Calu3 (cell line): ENCODE data around the gene MAEA. TPM values are rescaled to one million over a fixed set of nuclear protein-coding genes. Genes with fewer than 3 reads are reported as not detected.

ENCODE experiments used
- BruUV-seq: library from RNA; stranded (reverse); fragments of 400-500 nt; replicated peaks from 2 replicates; lab custom pipeline; 2021; lab: Mats Ljungman, UMichigan
- CTCF ChIA-PET: fragments of 300-600 bp; sonication (Branson Sonifier 250); formaldehyde crosslinking; loops from one replicate; lab custom pipeline; 2022; ENCODE audit warnings: antibody characterized with exemption; lab: Charles Lee
- DNase-seq: peaks from one replicate; pipeline ENCODE4 v3.0.0; 2022
- H3K27ac Mint-ChIP-seq: one replicate; pipeline ENCODE4 v1.8.0; 2022; ENCODE audit warnings: mixed read lengths; ENCODE audit not compliant: unreplicated experiment
- H3K27me3 Mint-ChIP-seq: one replicate; pipeline ENCODE4 v1.8.0; 2022; ENCODE audit warnings: mixed read lengths; ENCODE audit not compliant: unreplicated experiment
- H3K36me3 Mint-ChIP-seq: one replicate; pipeline ENCODE4 v1.8.0; 2022; ENCODE audit warnings: mild to moderate bottlenecking, moderate library complexity, mixed read lengths; ENCODE audit not compliant: insufficient read depth, unreplicated experiment
- H3K4me1 Mint-ChIP-seq: one replicate; pipeline ENCODE4 v1.8.0; 2022; ENCODE audit warnings: mild to moderate bottlenecking, low read depth, mixed read lengths; ENCODE audit not compliant: unreplicated experiment
- H3K4me3 Mint-ChIP-seq: one replicate; pipeline ENCODE4 v1.8.0; 2022; ENCODE audit warnings: mild to moderate bottlenecking, low read depth, moderate library complexity, mixed read lengths; ENCODE audit not compliant: unreplicated experiment
- H3K9me3 Mint-ChIP-seq: one replicate; pipeline ENCODE4 v1.8.0; 2022; ENCODE audit warnings: low read depth, mixed read lengths; ENCODE audit not compliant: unreplicated experiment
- CTCF ChIP-seq: fragments of 200-600 bp; IDR thresholded peaks from one replicate; pipeline ENCODE4 v1.8.0; 2022; ENCODE audit warnings: antibody characterized with exemption; ENCODE audit not compliant: unreplicated experiment
- intact Hi-C: fragments of 100-400 bp; cut with micrococcal nuclease; formaldehyde crosslinking; loops from one replicate; pipeline ENCODE4 v1.10.0; 2022; ENCODE audit not compliant: unreplicated experiment
- total RNA-seq: library from RNA; stranded (reverse); gene quantifications from 2 replicates; pipeline ENCODE4 v1.2.3, GENCODE V29; 2022

MAEA gene
- total RNA-seq, 1 experiment from 2014 or later: 59.0 TPM

DNA sequence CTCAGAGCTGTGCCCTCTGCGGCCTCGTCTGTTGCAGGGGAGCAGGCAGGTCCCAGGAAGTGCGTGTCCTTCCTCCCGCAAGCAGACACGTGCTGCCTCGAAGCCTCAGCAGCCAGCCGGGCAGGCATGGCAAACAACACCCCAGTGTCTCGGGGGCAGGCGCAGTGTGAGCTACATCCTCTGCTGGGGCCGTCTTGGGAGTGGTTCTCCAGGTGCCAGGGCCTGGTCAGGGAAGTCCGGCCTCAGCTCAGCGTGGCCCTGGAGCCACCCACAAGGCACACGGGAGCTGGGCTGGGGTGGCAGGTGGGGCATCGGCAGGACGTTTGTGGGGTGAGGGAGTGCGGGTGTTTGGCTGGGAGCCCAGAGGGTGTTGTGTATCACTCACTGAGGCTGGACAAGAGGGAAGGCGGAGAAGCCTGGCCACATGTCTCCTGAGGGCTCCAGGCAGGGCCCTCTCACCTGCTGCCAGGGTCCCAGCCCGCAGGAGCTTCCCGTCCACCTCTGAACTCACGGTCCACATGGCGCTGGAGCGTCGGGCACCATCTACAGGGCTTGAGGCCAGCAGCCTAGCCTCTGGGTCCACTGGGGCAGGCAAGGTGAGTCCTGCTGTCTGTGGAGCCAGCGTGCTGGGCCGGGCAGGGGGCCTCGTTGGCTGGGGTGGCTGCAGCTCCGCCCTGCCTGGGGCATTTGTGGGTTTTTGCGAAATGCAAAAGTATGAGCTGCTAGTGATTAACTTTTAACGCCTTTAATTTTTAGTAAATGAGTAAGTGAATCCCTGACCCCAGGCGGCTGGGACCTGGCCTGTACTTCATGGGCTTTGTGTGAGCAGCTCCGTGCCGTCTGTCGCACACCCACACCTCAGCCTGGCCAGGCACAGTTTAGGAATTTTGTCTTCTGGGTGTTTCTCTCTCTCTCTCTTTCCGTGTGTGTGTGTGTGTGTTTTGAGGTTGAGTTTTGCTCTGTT lies 40.0 kb downstream of the MAEA start:
- DNase-seq: peak; percentile 78
- intact Hi-C loops: no loop called here
- no peaks in the 10 kb centered on the region for H3K27me3 Mint-ChIP-seq
- peak overlapping the region; percentile 60 for H3K4me3 Mint-ChIP-seq
- BruUV-seq: no TSS peak
- peak overlapping the region; percentile 78 for H3K27ac Mint-ChIP-seq
- peaks cover 24% of the 10 kb centered on the region for H3K4me1 Mint-ChIP-seq
- CTCF ChIA-PET: interaction anchor here (0.6 to 1.1 kb wide), 4 partner anchors 17 to 1226 kb away, joined by 3 to 6 read pairs (median 4); partner anchors contain the start of gene UVSSA
- H3K36me3 Mint-ChIP-seq: peaks cover 50% of the 10 kb centered on the region
- TF ChIP-seq CTCF: no peak
- no peaks in the 10 kb centered on the region for H3K9me3 Mint-ChIP-seq

DNA sequence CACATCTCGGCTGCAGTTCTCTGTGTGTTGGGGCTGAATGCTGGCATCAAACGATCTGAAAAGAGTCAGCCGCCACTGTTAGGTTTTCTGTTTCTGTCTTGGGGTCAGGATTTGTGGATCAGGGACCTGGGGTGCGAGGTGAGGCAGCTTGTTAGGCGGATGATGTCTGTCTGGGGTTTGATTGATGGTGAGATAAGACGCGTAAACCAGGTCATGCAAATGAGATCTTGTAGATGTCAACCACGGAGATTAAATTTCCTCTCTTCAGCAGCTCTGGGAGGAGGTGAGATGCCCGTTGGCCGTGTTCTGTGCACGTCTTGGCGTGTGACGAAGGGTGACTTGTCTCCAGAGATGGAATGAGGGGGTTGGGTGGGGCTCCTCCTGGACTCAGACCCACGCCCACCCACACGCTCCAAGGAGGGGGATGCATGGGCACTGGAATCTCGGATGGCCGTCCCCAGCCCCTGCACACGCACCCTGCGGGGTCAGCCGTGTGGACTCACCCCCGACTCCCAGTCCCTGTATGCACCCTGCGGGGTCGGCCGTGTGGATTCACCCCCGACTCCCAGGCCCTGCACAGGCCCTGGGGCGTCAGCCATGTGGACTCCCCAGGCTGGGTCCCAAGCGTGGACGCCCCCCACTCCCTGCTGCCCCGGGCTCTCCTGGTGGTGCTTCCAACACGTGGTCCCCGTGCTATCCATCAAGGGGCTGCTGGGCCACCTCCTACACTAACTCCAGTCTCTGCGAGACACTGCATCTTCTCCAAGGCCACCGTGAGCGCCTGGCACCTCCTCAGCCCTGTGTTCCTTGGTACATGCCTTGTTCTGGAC lies 41.3 kb downstream of the MAEA start:
- no peak for TF ChIP-seq CTCF
- DNase-seq: no peak
- intact Hi-C loops: no loop called here
- no peaks in the 10 kb centered on the region for H3K27me3 Mint-ChIP-seq
- peak overlapping the region; percentile 78 for H3K27ac Mint-ChIP-seq
- H3K36me3 Mint-ChIP-seq: peaks cover 53% of the 10 kb centered on the region
- H3K4me1 Mint-ChIP-seq: peaks cover 24% of the 10 kb centered on the region
- H3K4me3 Mint-ChIP-seq: no peak overlapping the region
- H3K9me3 Mint-ChIP-seq: no peaks in the 10 kb centered on the region
- BruUV-seq: no TSS peak
- CTCF ChIA-PET: no interaction called here

- intact Hi-C loops: no loop called here
- DNase-seq: no peak
- no peaks in the 10 kb centered on the region for H3K27me3 Mint-ChIP-seq
- H3K27ac Mint-ChIP-seq: no peak overlapping the region
- no peaks in the 10 kb centered on the region for H3K9me3 Mint-ChIP-seq
- H3K4me3 Mint-ChIP-seq: no peak overlapping the region
- no TSS peak for BruUV-seq
- CTCF ChIA-PET: no interaction called here
- H3K4me1 Mint-ChIP-seq: peaks cover 25% of the 10 kb centered on the region
- TF ChIP-seq CTCF: no peak
- peaks cover 56% of the 10 kb centered on the region for H3K36me3 Mint-ChIP-seq
Measured at GRCh38 chr4:1331591-1332353, 42.1 kb downstream of the MAEA start.

DNA sequence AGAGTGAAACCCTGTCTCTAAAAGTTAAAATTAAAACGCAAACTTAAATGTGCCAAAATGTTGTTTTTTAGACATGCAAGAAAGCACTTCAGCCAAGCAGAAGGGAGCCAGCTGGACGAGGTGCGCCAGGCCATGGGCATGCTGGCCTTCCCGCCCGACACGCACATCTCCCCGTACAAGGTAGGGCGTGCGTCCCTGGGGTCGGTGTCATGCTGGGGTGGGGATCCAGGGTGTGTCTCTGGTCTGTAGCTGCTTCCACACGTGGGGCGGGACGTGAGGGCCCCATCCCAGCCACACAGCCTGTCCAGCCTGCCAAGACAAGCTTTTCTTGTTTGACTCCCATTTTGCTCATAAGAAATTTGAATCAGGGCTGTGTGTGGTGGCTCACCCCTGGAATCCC lies 43.0 kb downstream of the MAEA start:
- Mint-ChIP-seq H3K4me3 (no peak overlapping the region), H3K9me3 (no peaks in the 10 kb centered on the region), H3K27ac (no peak overlapping the region), H3K36me3 (peaks cover 60% of the 10 kb centered on the region), H3K4me1 (peaks cover 34% of the 10 kb centered on the region), H3K27me3 (no peaks in the 10 kb centered on the region)
- intact Hi-C loops: no loop called here
- TF ChIP-seq CTCF: no peak
- no TSS peak for BruUV-seq
- CTCF ChIA-PET: no interaction called here
- no peak for DNase-seq
